Endothelial cell of umbilical vein (primary cell): Measurements from ENCODE around the gene ANKRD60. TPM values are rescaled to one million over a fixed set of nuclear protein-coding genes. Genes with fewer than 3 reads are reported as not detected.

Source experiments
- BruUV-seq: library from RNA; stranded (reverse); fragments of 400-500 nt; replicated peaks from 2 replicates; lab custom pipeline; 2021; lab: Mats Ljungman, UMichigan
- CTCF ChIA-PET: fragments of 300-600, 350-600 bp; sonication (Branson Sonifier 250); formaldehyde crosslinking; loops from one replicate; lab custom pipeline; 2021; ENCODE audit warnings: antibody characterized with exemption, inconsistent platforms; lab: Charles Lee
- POLR2A ChIA-PET: fragments of 300-600, 350-600 bp; sonication (Branson Sonifier 250); formaldehyde crosslinking; loops from one replicate; lab custom pipeline; 2021; ENCODE audit warnings: antibody characterized with exemption, inconsistent platforms; lab: Charles Lee
- DNase-seq: peaks from one replicate; pipeline ENCODE4 v3.0.0-alpha.2; 2011; ENCODE audit warnings: low read depth, low spot score
- FAIRE-seq: peaks from 2 replicates; lab custom pipeline; 2011; peaks lifted over from hg19 to GRCh38; lab: Jason Lieb, UNC
- H2AFZ ChIP-seq: 2 replicates; pipeline ENCODE4 v1.6.0; 2012; ENCODE audit warnings: low read depth, low read length, control low read depth, inconsistent platforms
- H3K27ac ChIP-seq: 2 replicates; pipeline ENCODE4 v1.5.1; 2011; ENCODE audit warnings: low read depth, mild to moderate bottlenecking, control low read depth, low read length, moderate library complexity; ENCODE audit not compliant: insufficient read depth
- H3K27me3 ChIP-seq, 2 experiments: 2 replicates each; pipeline versions ENCODE4 v1.6.0 to v1.6.1; 2011; ENCODE audit warnings: low read length in 2 of 2, mixed read lengths in 1 of 2; ENCODE audit not compliant: control insufficient read depth in 2 of 2, insufficient read depth in 2 of 2
- H3K36me3 ChIP-seq, 2 experiments: 2 replicates in 1 of 2; 3 replicates in 1 of 2; pipeline ENCODE4 v1.5.1; 2011; ENCODE audit warnings: low read length in 2 of 2, mild to moderate bottlenecking in 1 of 2, moderate library complexity in 1 of 2; ENCODE audit not compliant: control insufficient read depth in 2 of 2, insufficient read depth in 2 of 2; ENCODE audit errors: extremely low read depth in 1 of 2
- H3K4me1 ChIP-seq: 3 replicates; pipeline ENCODE4 v1.5.1; 2011; ENCODE audit warnings: mild to moderate bottlenecking, low read length; ENCODE audit not compliant: control insufficient read depth, insufficient read depth; ENCODE audit errors: extremely low read depth
- H3K4me2 ChIP-seq: 2 replicates; pipeline ENCODE4 v1.6.1; 2011; ENCODE audit warnings: low read length, control low read depth, mixed read lengths; ENCODE audit not compliant: insufficient read depth
- H3K4me3 ChIP-seq, 3 experiments: fragments of 200-600 bp in 1 of 3; sonication (generic), shearing (Covaris generic) in 1 of 3; replicated peaks in 1 of 3; 2 replicates each; pipeline ENCODE4 v1.5.1; 2011 to 2016; ENCODE audit warnings: control low read depth in 3 of 3, low read length in 3 of 3, mild to moderate bottlenecking in 2 of 3, inconsistent platforms in 1 of 3, low read depth in 1 of 3, moderate library complexity in 1 of 3; ENCODE audit not compliant: insufficient read depth in 1 of 3
- H3K79me2 ChIP-seq: 2 replicates; pipeline ENCODE4 v1.6.0; 2012; ENCODE audit warnings: low read length, inconsistent platforms; ENCODE audit not compliant: control insufficient read depth, insufficient read depth
- H3K9ac ChIP-seq: replicated peaks from 2 replicates; pipeline ENCODE3; 2011; ENCODE audit warnings: low read length, control low read depth; ENCODE audit not compliant: insufficient read depth; ENCODE audit errors: extremely low read depth
- H3K9me1 ChIP-seq: replicated peaks from 3 replicates; pipeline ENCODE4 v1.6.0; 2011; ENCODE audit warnings: mild to moderate bottlenecking, low read length; ENCODE audit not compliant: control insufficient read depth, insufficient read depth; ENCODE audit errors: extremely low read depth
- H3K9me3 ChIP-seq: replicated peaks from 2 replicates; pipeline ENCODE4 v1.5.1; 2012; ENCODE audit warnings: low read length, inconsistent platforms; ENCODE audit not compliant: control insufficient read depth, insufficient read depth
- H4K20me1 ChIP-seq: replicated peaks from 2 replicates; pipeline ENCODE3; 2011; ENCODE audit warnings: mild to moderate bottlenecking, low read length; ENCODE audit not compliant: control insufficient read depth, insufficient read depth; ENCODE audit errors: extremely low read depth
- CTCF ChIP-seq, 2 donors: IDR thresholded peaks; 1 replicate in 1 of 2; 2 replicates in 1 of 2; pipeline ENCODE4 v1.5.1; 2011; ENCODE audit warnings: low read length in 2 of 2, mild to moderate bottlenecking in 2 of 2, moderate library complexity in 2 of 2, control low read depth in 1 of 2, inconsistent platforms in 1 of 2, low read depth in 1 of 2; ENCODE audit not compliant: insufficient read depth in 1 of 2; ENCODE audit errors: extremely low read depth in 1 of 2
- EZH2 ChIP-seq: IDR thresholded peaks from 2 replicates; pipeline ENCODE4 v1.6.1; 2012; ENCODE audit warnings: borderline replicate concordance, low read depth, mild to moderate bottlenecking, moderate library complexity, low read length, inconsistent platforms; ENCODE audit not compliant: severe bottlenecking
- FOS ChIP-seq: IDR thresholded peaks from 2 replicates; pipeline ENCODE4 v1.6.1; 2011; ENCODE audit warnings: mild to moderate bottlenecking, low read length, moderate library complexity, borderline replicate concordance; ENCODE audit not compliant: insufficient read depth
- GATA2 ChIP-seq: IDR thresholded peaks from 2 replicates; pipeline ENCODE4 v1.7.0; 2011; ENCODE audit warnings: low read depth, mild to moderate bottlenecking, moderate library complexity, mixed read lengths, low read length; ENCODE audit not compliant: insufficient read length, insufficient read depth
- JUN ChIP-seq: IDR thresholded peaks from 2 replicates; pipeline ENCODE4 v1.6.1; 2011; ENCODE audit warnings: borderline replicate concordance, low read depth; ENCODE audit not compliant: insufficient read length, insufficient read depth
- MYC ChIP-seq: IDR thresholded peaks from one replicate; pipeline ENCODE4 v1.6.1; 2011; ENCODE audit warnings: mild to moderate bottlenecking, low read depth, low read length
- POLR2A ChIP-seq: IDR thresholded peaks from 2 replicates; pipeline ENCODE4 v1.6.1; 2012; ENCODE audit warnings: low read depth, mild to moderate bottlenecking, control low read depth, low read length
- POLR2AphosphoS5 ChIP-seq: IDR thresholded peaks from 2 replicates; pipeline ENCODE4 v1.6.1; 2012; ENCODE audit warnings: low read depth, mild to moderate bottlenecking, control low read depth, low read length, moderate library complexity; ENCODE audit not compliant: insufficient read depth
- dilution Hi-C: fragments of 300-500 bp; cut with MboI; formaldehyde crosslinking; loops from one replicate; pipeline ENCODE4 v1.15.0; 2019; ENCODE audit warnings: low sequenced_read_pairs; ENCODE audit not compliant: extremely low pct_ligation_motif_present
- intact Hi-C: fragments of 100-400 bp; cut with micrococcal nuclease; formaldehyde crosslinking; loops from one replicate; pipeline ENCODE4 v1.10.0; 2022
- polyA plus RNA-seq, 4 experiments: library from polyadenylated mRNA; depleted of rRNA in 3 of 4; stranded (reverse) in 3 of 4; unstranded in 1 of 4; fragments of >200 nt; gene quantifications; 2 replicates each; pipeline versions ENCODE4 v1.2.1 to v1.2.3, GENCODE V29; 2011 to 2012; ENCODE audit warnings: missing spikeins in 1 of 4
- total RNA-seq: library from RNA; stranded (reverse); gene quantifications from 2 replicates; pipeline ENCODE4 v1.2.3, GENCODE V29; 2021
- TF ChIP-seq, protein P1 (sequence below): IDR thresholded peaks from 2 replicates; pipeline ENCODE4 v1.6.1; 2011; ENCODE audit not compliant: insufficient read depth, insufficient read length

The ANKRD60 gene
- total and polyA plus RNA-seq, 2 donors (not counting 3 experiments of a cell fraction or from before 2014, with no cell fraction given) = not detected

GRCh38 chr20:58243653-58244410 lies 15.4 kb upstream of the ANKRD60 start:
- no peaks in the 10 kb centered on the region for H3K9me3 ChIP-seq
- DNase-seq (no peak), FAIRE-seq (no peak)
- no peak overlapping the region for H3K4me2 ChIP-seq
- H3K9ac ChIP-seq = no peak overlapping the region
- H3K4me1 ChIP-seq = no peaks in the 10 kb centered on the region
- TF ChIP-seq CTCF (IDR thresholded peaks at IDR 0.05; ENCODE audit: extremely low read depth in 1 of 2, insufficient read depth in 1 of 2, low read depth in 1 of 2, low read length in 2 of 2) (no peak), EZH2 (no peak), POLR2A (no peak), GATA2 (no peak), JUN (no peak), MYC (no peak), POLR2AphosphoS5 (no peak), FOS (no peak)
- TF ChIP-seq, protein P1, sequence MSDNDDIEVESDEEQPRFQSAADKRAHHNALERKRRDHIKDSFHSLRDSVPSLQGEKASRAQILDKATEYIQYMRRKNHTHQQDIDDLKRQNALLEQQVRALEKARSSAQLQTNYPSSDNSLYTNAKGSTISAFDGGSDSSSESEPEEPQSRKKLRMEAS = no peak
- no peaks in the 10 kb centered on the region for H3K79me2 ChIP-seq
- no peaks in the 10 kb centered on the region for H3K27me3 ChIP-seq
- dilution Hi-C loops = loop anchor here (25.0 kb wide), 3 partner anchors 218 to 593 kb away; partner anchors contain the start of gene STX16
- H3K27ac ChIP-seq = no peak overlapping the region
- ChIA-PET POLR2A (no interaction called here), CTCF (interaction anchor here (0.7 to 1.1 kb wide), 3 partner anchors 9 to 215 kb away, joined by 3 read pairs; no protein-coding TSS in a partner anchor)
- no peak overlapping the region for H2AFZ ChIP-seq
- no peak overlapping the region for H3K4me3 ChIP-seq
- BruUV-seq = no TSS peak
- intact Hi-C loops = no loop called here
- no peaks in the 10 kb centered on the region for H4K20me1 ChIP-seq
- no peaks in the 10 kb centered on the region for H3K9me1 ChIP-seq
- peaks cover 11 to 27% of the 10 kb centered on the region in 2 experiments for H3K36me3 ChIP-seq
